NCI-H2171 treated with DMSO at 0.1 percent for 48 hours (cell line): Measurements from ENCODE around the gene PLXDC1.
A peak's percentile ranks its signal among the peaks of the same experiment; 100 is the strongest.
"Not testable (repeated sequence)": the region's sequence is repeated elsewhere in the genome, so short reads cannot be mapped to it uniquely, and the experiment has no call there.

Source experiments
- DNase-seq: peaks from one replicate; lab custom pipeline; 2025; lab: John Stamatoyannopoulos, UW

Gene PLXDC1

GRCh38 chr17:39125143-39125875 is 26.1 kb downstream of the PLXDC1 start:
- DNase-seq, result no peak

- no peak for DNase-seq
Measured at GRCh38 chr17:39123627-39124026, 27.8 kb downstream of the PLXDC1 start.

- no peak for DNase-seq
Measured at GRCh38 chr17:39122991-39123390, 28.4 kb downstream of the PLXDC1 start.

GRCh38 chr17:39121919-39122318 is 29.5 kb downstream of the PLXDC1 start:
- not testable (repeated sequence) for DNase-seq

- no peak for DNase-seq
Measured at GRCh38 chr17:39118674-39119419, 32.6 kb downstream of the PLXDC1 start.

GRCh38 chr17:39116224-39116623 is 35.2 kb downstream of the PLXDC1 start:
- DNase-seq, result no peak

- DNase-seq, result no peak
Measured at GRCh38 chr17:39115135-39115534, 36.3 kb downstream of the PLXDC1 start.

- DNase-seq, result no peak
Measured at GRCh38 chr17:39114723-39115122, 36.7 kb downstream of the PLXDC1 start.

GRCh38 chr17:39113871-39114270 is 37.6 kb downstream of the PLXDC1 start:
- DNase-seq, result no peak

- no peak for DNase-seq
Measured at GRCh38 chr17:39110435-39111136, 40.9 kb downstream of the PLXDC1 start.

- no peak for DNase-seq
Measured at GRCh38 chr17:39108461-39109375, 42.7 kb downstream of the PLXDC1 start.

GRCh38 chr17:39107973-39108372 is 43.5 kb downstream of the PLXDC1 start:
- DNase-seq, result no peak

GRCh38 chr17:39107155-39107554 is 44.3 kb downstream of the PLXDC1 start:
- DNase-seq, result no peak

- DNase-seq, result no peak
Measured at GRCh38 chr17:39105705-39106104, 45.7 kb downstream of the PLXDC1 start.

- DNase-seq, result no peak
Measured at GRCh38 chr17:39104657-39105056, 46.8 kb downstream of the PLXDC1 start.

GRCh38 chr17:39104046-39104445 is 47.4 kb downstream of the PLXDC1 start:
- no peak for DNase-seq

GRCh38 chr17:39101091-39101490 is 50.3 kb downstream of the PLXDC1 start:
- DNase-seq, result no peak

- peak; percentile 4 for DNase-seq
Measured at GRCh38 chr17:39100530-39100929, 50.9 kb downstream of the PLXDC1 start.

GRCh38 chr17:39099663-39100286 is 51.7 kb downstream of the PLXDC1 start:
- DNase-seq, result peak; percentile 95

GRCh38 chr17:39098588-39098987 is 52.8 kb downstream of the PLXDC1 start:
- DNase-seq, result no peak

GRCh38 chr17:39097537-39097936 is 53.9 kb downstream of the PLXDC1 start:
- no peak for DNase-seq
